Esophagus muscularis mucosa (tissue), 4 donors: ENCODE results near the gene PARD3B. TPM values are rescaled to one million over a fixed set of nuclear protein-coding genes. Genes with fewer than 3 reads are reported as not detected.
A peak's percentile ranks its signal among the peaks of the same experiment; 100 is the strongest.

Experiments used
- DNase-seq: peaks from one replicate; pipeline ENCODE4 v3.0.0-alpha.2; 2017; ENCODE audit errors: extremely low spot score
- H3K27ac ChIP-seq, 4 donors: fragments of 200-600 bp; sonication (generic); replicated peaks in 1 of 4; 1 replicate in 3 of 4; 2 replicates in 1 of 4; pipeline ENCODE4 v1.5.1; 2016 to 2019; ENCODE audit warnings: mild to moderate bottlenecking in 1 of 4
- H3K27me3 ChIP-seq, 4 donors: fragments of 200-600 bp; sonication (generic); one replicate each; pipeline versions ENCODE4 v1.5.1 to v1.6.0; 2016 to 2019
- H3K36me3 ChIP-seq, 4 donors: fragments of 200-600 bp; sonication (generic); one replicate each; pipeline ENCODE4 v1.5.1; 2016 to 2019
- H3K4me1 ChIP-seq, 4 donors: fragments of 200-600 bp; sonication (generic); one replicate each; pipeline ENCODE4 v1.5.1; 2016 to 2019
- H3K4me3 ChIP-seq, 4 donors: fragments of 200-600 bp; sonication (generic); 1 replicate in 2 of 4; 2 replicates in 2 of 4; pipeline ENCODE4 v1.5.1; 2016 to 2019; ENCODE audit warnings: mild to moderate bottlenecking in 4 of 4, moderate library complexity in 1 of 4
- H3K9me3 ChIP-seq, 4 donors: fragments of 200-600 bp; sonication (generic); 1 replicate in 3 of 4; 2 replicates in 1 of 4; pipeline ENCODE4 v1.5.1; 2016 to 2019
- CTCF ChIP-seq, 3 experiments: fragments of 200-600 bp in 2 of 3; fragments of 450-650 bp in 1 of 3; sonication (generic) in 2 of 3; IDR thresholded peaks; one replicate each; pipeline ENCODE4 v1.5.1; 2017 to 2019; ENCODE audit warnings: antibody characterized with exemption in 3 of 3, mild to moderate bottlenecking in 2 of 3, moderate library complexity in 1 of 3
- EP300 ChIP-seq: sonication (generic); formaldehyde crosslinking; IDR thresholded peaks from one replicate; pipeline ENCODE4 v1.6.1; 2017; ENCODE audit warnings: antibody characterized with exemption
- POLR2A ChIP-seq: fragments of 450-650 bp; IDR thresholded peaks from one replicate; pipeline ENCODE4 v1.6.1; 2017; ENCODE audit warnings: antibody characterized with exemption, moderate library complexity, mild to moderate bottlenecking, low read depth
- POLR2AphosphoS5 ChIP-seq, 2 donors: sonication (generic); formaldehyde crosslinking; IDR thresholded peaks; one replicate each; pipeline ENCODE4 v1.6.1; 2017; ENCODE audit warnings: antibody characterized with exemption in 2 of 2
- WGBS: methylation state at CpG from one replicate; pipeline ENCODE4 v1.1.5; 2018; 5-methylcytosine and 5-hydroxymethylcytosine counted together
- intact Hi-C: fragments of 100-400 bp; cut with DNase I; formaldehyde crosslinking; loops from one replicate; pipeline ENCODE4 v1.15.1; 2023
- total RNA-seq, 4 donors: library from RNA; depleted of rRNA; stranded (reverse); fragments of >200 nt; gene quantifications; one replicate each; pipeline versions ENCODE4 v1.1.0 to v1.2.1, GENCODE V29; 2016

Gene PARD3B
- total RNA-seq, 4 donors from 2014 or later: 24.2 to 40.8 (median 32.5) TPM

- 96% methylated on average over 3 of the region's 3 CpGs for WGBS
- H3K9me3 ChIP-seq: no peaks in the 10 kb centered on the region
Observed at GRCh38 chr2:204835786-204836185, 290.5 kb downstream of the PARD3B start.

DNA sequence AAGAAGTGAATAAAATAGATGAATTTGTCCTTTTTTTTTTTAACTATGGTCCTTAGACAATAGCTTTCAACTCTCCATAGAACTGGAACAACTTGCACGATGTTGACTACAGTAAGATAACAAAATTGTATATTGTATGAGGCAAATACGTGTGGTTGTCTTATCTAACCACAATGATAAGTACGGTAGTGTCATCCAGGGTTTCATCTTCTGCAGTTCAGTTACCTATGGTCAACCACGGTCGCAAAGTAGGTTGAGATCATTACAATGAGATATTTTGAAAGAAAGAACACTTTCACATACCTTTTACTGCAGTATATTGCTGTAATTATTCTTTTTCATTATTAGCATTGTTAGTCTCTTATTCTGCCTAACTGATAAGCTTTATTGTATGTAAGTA lies 295.2 kb downstream of the PARD3B start:
- Histone ChIP-seq H3K9me3 (no peaks in the 10 kb centered on the region), H3K27me3 (no peaks in the 10 kb centered on the region), H3K4me3 (no peak overlapping the region), H3K4me1 (peaks cover 3 to 19% (median 17%) of the 10 kb centered on the region in 4 donors), H3K27ac (no peak overlapping the region), H3K36me3 (no peaks in the 10 kb centered on the region)
- DNase-seq: no peak
- 96% methylated on average over 5 of the region's 5 CpGs for WGBS
- intact Hi-C loops: no loop called here
- TF ChIP-seq POLR2A (no peak), CTCF (IDR thresholded peaks at IDR 0.05) (no peak), EP300 (no peak), POLR2AphosphoS5 (IDR thresholded peaks at IDR 0.05) (no peak)

More at GRCh38 chr2:204835786-204836185, 290.5 kb downstream of the PARD3B start:
- H3K27ac ChIP-seq: no peak overlapping the region
- H3K27me3 ChIP-seq: no peaks in the 10 kb centered on the region
- intact Hi-C loops: no loop called here
- no peaks in the 10 kb centered on the region for H3K4me1 ChIP-seq
- no peak overlapping the region for H3K4me3 ChIP-seq
- H3K36me3 ChIP-seq: no peaks in the 10 kb centered on the region
- DNase-seq: no peak
- TF ChIP-seq CTCF (IDR thresholded peaks at IDR 0.05) (no peak), POLR2A (no peak), POLR2AphosphoS5 (IDR thresholded peaks at IDR 0.05) (no peak), EP300 (no peak)

GRCh38 chr2:204842068-204842467 lies 296.8 kb downstream of the PARD3B start:
- 100% methylated on average over 1 of the region's 1 CpG for WGBS
- peak overlapping the region; percentile 52 to 73 (median 65) for H3K27ac ChIP-seq
- no peak for TF ChIP-seq POLR2AphosphoS5 (IDR thresholded peaks at IDR 0.05)
- no peak for TF ChIP-seq EP300
- TF ChIP-seq CTCF (IDR thresholded peaks at IDR 0.05): no peak
- TF ChIP-seq POLR2A: no peak

GRCh38 chr2:204842661-204843485 lies 297.6 kb downstream of the PARD3B start:
- peak overlapping the region; percentile 52 to 73 (median 65) for H3K27ac ChIP-seq
- no peak for DNase-seq
- peak overlapping the region in 3 of 4 donors; percentile 4 to 12 (median 9) for H3K4me3 ChIP-seq
- 38% methylated on average over 8 of the region's 9 CpGs for WGBS
- TF ChIP-seq POLR2A (no peak), CTCF (IDR thresholded peaks at IDR 0.05) (no peak), EP300 (no peak), POLR2AphosphoS5 (IDR thresholded peaks at IDR 0.05) (peak in 1 of 2 donors; percentile 44)
- no peaks in the 10 kb centered on the region for H3K36me3 ChIP-seq
- H3K9me3 ChIP-seq: no peaks in the 10 kb centered on the region
- peaks cover 3 to 19% (median 17%) of the 10 kb centered on the region in 4 donors for H3K4me1 ChIP-seq
- intact Hi-C loops: no loop called here
- no peaks in the 10 kb centered on the region for H3K27me3 ChIP-seq

More at GRCh38 chr2:204842068-204842467, 296.8 kb downstream of the PARD3B start:
- Histone ChIP-seq H3K27me3 (no peaks in the 10 kb centered on the region), H3K4me3 (no peak overlapping the region), H3K36me3 (no peaks in the 10 kb centered on the region), H3K4me1 (peaks cover 3 to 19% (median 17%) of the 10 kb centered on the region in 4 donors), H3K9me3 (no peaks in the 10 kb centered on the region)
- no peak for DNase-seq
- intact Hi-C loops: no loop called here
